Measurements from ENCODE around the gene GARIN1A. TPM values are rescaled to one million over a fixed set of nuclear protein-coding genes. Genes with fewer than 3 reads are reported as not detected.

Gene GARIN1A
- total RNA-seq, 4 donors from 2014 or later: 0.63 to 3.5 (median 1.8) TPM

DNA sequence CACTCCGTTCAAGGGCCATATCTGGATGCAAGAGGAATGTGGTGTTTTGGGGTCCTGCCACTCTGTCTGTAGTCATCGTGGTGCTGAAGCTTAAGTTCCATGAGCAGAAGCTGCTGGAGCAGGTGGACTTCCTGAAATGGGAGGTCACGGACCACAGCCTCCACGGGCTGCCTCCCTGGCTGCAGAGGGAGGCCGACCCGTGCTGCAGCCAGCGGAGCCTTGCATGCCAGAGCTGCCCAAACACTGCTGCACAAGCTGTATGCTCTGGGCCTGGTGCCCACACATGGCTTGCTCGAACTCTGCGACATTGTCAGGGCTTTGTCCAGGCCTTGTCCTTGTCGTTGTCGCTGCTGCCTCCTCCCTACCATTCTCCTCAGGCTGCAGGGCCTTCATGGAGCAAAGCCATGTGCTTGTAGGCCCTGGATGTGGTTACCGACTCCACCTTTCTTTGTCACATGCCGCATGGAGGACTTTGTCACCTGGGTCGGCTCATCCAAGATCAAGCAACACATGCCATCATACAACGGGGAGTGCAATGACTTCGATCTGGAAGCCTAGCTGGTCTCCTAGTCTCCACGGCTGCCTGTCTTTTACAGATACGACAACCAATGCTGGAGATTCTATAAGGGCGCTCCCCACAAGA, 21.4 kb downstream of the GARIN1A start:
- TF ChIP-seq POLR2A (IDR thresholded peaks at IDR 0.05): no peak

GRCh38 chr7:128694738-128695137, 22.6 kb downstream of the GARIN1A start:
- Histone ChIP-seq H3K36me3 (no peaks in the 10 kb centered on the region), H3K4me1 (peaks cover 0 to 9% (median 6%) of the 10 kb centered on the region in 4 donors), H3K4me3 (no peak overlapping the region), H3K27me3 (peaks cover 0 to 45% of the 10 kb centered on the region in 2 donors), H3K27ac (no peak overlapping the region), H3K9me3 (no peaks in the 10 kb centered on the region)
- no peak for DNase-seq (ENCODE audit: low spot score in 2 of 2)
- WGBS, 2 donors: 41 to 44% methylated on average over 2 of the region's 2 CpGs
- TF ChIP-seq POLR2A (IDR thresholded peaks at IDR 0.05) (no peak), EP300 (IDR thresholded peaks at IDR 0.05) (no peak), CTCF (IDR thresholded peaks at IDR 0.05) (no peak)

More for the DNA sequence above, 21.4 kb downstream of the GARIN1A start:
- Histone ChIP-seq H3K9me3 (no peaks in the 10 kb centered on the region), H3K27me3 (peaks cover 0 to 32% of the 10 kb centered on the region in 2 donors), H3K4me3 (no peak overlapping the region), H3K27ac (no peak overlapping the region), H3K36me3 (peaks cover 0 to 3% (median 0%) of the 10 kb centered on the region in 3 donors), H3K4me1 (peaks cover 0 to 9% (median 6%) of the 10 kb centered on the region in 4 donors)
- no peak for DNase-seq (ENCODE audit: low spot score in 2 of 2)
- 84 to 88% methylated on average over 19 of the region's 19 CpGs for WGBS, 2 donors

GRCh38 chr7:128697302-128697905, 25.3 kb downstream of the GARIN1A start:
- Histone ChIP-seq H3K4me3 (peak overlapping the region in 2 of 4 donors; percentile 12 to 36), H3K27ac (no peak overlapping the region), H3K27me3 (peaks cover 0 to 54% of the 10 kb centered on the region in 2 donors), H3K36me3 (no peaks in the 10 kb centered on the region), H3K9me3 (no peaks in the 10 kb centered on the region), H3K4me1 (peaks cover 0 to 9% (median 6%) of the 10 kb centered on the region in 4 donors)
- TF ChIP-seq CTCF (IDR thresholded peaks at IDR 0.05) (no peak), EP300 (IDR thresholded peaks at IDR 0.05) (no peak), POLR2A (IDR thresholded peaks at IDR 0.05) (no peak)
- DNase-seq (ENCODE audit: low spot score in 2 of 2): peak in 1 of 2 donors; percentile 21
- 1 to 4% methylated on average over 32 to 37 of the region's 37 CpGs for WGBS, 2 donors

DNA sequence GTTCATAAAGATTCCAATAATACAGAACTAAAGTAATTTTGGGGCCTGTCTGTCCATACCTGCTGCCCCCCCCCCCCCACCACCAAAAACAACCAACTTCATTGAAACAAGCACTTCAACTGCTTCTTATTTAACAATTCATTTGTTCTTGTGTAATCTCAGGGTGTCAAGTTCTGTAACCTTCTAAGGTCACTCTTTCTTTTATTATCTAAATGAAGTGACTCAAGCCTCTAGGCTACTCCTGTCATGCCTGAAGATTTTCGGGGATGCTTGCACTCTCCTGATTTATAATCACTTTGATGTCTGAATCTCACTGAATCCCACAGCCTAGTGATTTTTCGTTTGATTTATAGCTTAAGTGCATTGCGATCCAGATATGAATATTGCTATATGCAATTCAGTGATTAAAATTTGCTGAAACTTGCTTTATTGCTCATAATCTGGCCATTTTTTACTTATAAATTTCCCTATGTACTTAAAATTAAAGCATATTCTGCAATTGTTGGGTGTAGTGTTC, 27.2 kb downstream of the GARIN1A start:
- WGBS, 2 donors: 72 to 73% methylated on average over 3 of the region's 3 CpGs
- no peaks in the 10 kb centered on the region for H3K9me3 ChIP-seq
- H3K27ac ChIP-seq: no peak overlapping the region
- H3K27me3 ChIP-seq: peaks cover 0 to 48% of the 10 kb centered on the region in 2 donors
- H3K4me1 ChIP-seq: peaks cover 0 to 9% (median 6%) of the 10 kb centered on the region in 4 donors
- H3K36me3 ChIP-seq: no peaks in the 10 kb centered on the region
- DNase-seq (ENCODE audit: low spot score in 2 of 2): no peak
- no peak overlapping the region for H3K4me3 ChIP-seq
- TF ChIP-seq EP300 (IDR thresholded peaks at IDR 0.05) (no peak), POLR2A (IDR thresholded peaks at IDR 0.05) (no peak), CTCF (IDR thresholded peaks at IDR 0.05) (no peak)

DNA sequence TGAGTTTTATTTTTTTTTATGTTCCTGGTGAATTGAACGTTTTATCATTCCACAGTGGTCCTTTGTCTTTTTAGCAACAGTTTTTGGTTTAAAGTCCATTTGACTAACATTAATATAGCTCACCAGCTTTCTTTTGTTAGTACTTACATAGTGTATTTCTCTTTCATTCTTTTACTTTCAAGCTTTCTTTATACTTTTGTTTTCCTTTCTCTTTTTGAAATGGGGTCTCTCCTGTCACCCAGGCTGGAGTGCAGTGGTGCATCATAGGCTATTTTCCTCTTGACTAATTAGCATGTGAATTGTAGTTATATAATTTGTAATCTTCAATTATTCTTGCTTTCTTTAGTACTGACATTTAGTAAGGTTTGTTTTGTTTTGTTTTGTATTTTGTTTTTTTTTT, 27.8 kb downstream of the GARIN1A start:
- Histone ChIP-seq H3K27me3 (peaks cover 0 to 48% of the 10 kb centered on the region in 2 donors), H3K27ac (no peak overlapping the region), H3K9me3 (no peaks in the 10 kb centered on the region), H3K4me3 (no peak overlapping the region), H3K36me3 (no peaks in the 10 kb centered on the region), H3K4me1 (peaks cover 0 to 9% (median 6%) of the 10 kb centered on the region in 4 donors)
- WGBS, 2 donors: 48 to 69% methylated on average over 1 of the region's 1 CpG
- no peak for TF ChIP-seq POLR2A (IDR thresholded peaks at IDR 0.05)
- TF ChIP-seq CTCF (IDR thresholded peaks at IDR 0.05): no peak
- no peak for TF ChIP-seq EP300 (IDR thresholded peaks at IDR 0.05)
- DNase-seq (ENCODE audit: low spot score in 2 of 2): no peak
